ENCODE measurements around the gene BTBD2. TPM values are rescaled to one million over a fixed set of nuclear protein-coding genes. Genes with fewer than 3 reads are reported as not detected.

BTBD2 gene
- total and polyA plus RNA-seq, 2 of the 13 experiments (the other 11 are each of a cell fraction or from before 2014, with no cell fraction given) = 28.1 to 45.3 TPM

DNA sequence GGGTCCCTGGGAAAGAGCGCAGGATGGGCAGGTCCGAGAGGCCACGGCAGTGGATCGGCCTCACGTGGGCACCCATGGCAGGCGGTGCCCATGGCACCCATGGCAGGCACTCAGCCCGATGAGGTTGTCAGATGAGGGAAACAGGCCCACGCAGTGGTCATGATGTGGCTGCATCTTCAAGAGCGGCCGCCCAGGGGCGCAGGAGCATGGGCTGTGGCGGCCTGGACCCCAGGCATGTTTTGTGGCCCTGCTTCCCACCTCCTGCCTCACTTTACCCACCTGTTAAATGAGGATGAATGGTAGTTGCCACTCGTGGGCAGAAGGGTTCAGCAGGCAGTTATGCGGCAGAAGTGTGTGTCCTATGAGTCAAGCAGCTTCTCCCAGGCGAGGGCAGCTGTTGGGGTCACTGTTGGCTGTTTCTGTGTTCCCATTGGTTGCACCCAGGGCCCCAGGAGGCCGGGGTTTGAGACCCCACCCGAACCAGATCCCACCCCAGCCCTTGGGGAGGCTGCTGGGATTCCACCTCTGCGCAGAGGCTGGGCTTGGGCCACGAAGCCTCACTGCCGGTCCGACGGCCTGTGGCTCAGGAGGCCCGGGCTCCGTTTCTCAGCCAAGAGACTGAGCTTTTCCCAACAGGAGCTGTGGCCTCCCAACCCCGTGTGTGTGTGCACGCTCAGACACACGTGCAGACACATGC, 44.6 kb downstream of the BTBD2 start:
- in situ Hi-C loops (cut with HindIII; ENCODE audit: extremely low pct_ligation_motif_present, low pct_unique_long_range_greater_than_20kb) = no loop called here
- Histone ChIP-seq H3K27me3 (ENCODE audit: control insufficient read depth in 1 of 2, insufficient read depth in 2 of 2, low read length in 2 of 2) (no peaks in the 10 kb centered on the region), H2AFZ (ENCODE audit: low read length) (no peak overlapping the region), H3K36me3 (replicated peaks in 1 of 2; ENCODE audit: control insufficient read depth in 1 of 2, insufficient read depth in 2 of 2, low read length in 2 of 2) (peaks cover 11 to 33% of the 10 kb centered on the region in 2 experiments), H3K79me2 (ENCODE audit: insufficient read depth, low read length) (peaks cover 5% of the 10 kb centered on the region), H3K27ac (ENCODE audit: extremely low read length, insufficient read depth, low read length) (no peak overlapping the region), H4K20me1 (ENCODE audit: insufficient read depth, low read length) (peaks cover 8% of the 10 kb centered on the region; the same call in 1 of the 2 replicates), H3K9ac (ENCODE audit: insufficient read depth, low read depth, low read length) (no peak overlapping the region), H3K4me3 (replicated peaks in 1 of 3; ENCODE audit: insufficient read depth in 1 of 3, low read depth in 2 of 3, low read length in 3 of 3) (no peak overlapping the region), H3K4me2 (ENCODE audit: low read depth, low read length) (no peak overlapping the region), H3K4me1 (ENCODE audit: insufficient read depth, low read length) (no peaks in the 10 kb centered on the region), H3K9me3 (ENCODE audit: low read length) (no peaks in the 10 kb centered on the region)
- ChIA-PET POLR2A (no interaction called here), CTCF (ENCODE audit: low intra/inter-chr PET ratio, low total read pairs) (no interaction called here)
- TF ChIP-seq THAP11 (CRISPR knock-in tag; IDR thresholded peaks at IDR 0.05) = no peak
- TF ChIP-seq HNRNPL (IDR thresholded peaks at IDR 0.05; ENCODE audit: low read depth, low read length) = 0 out of 2 replicates have a peak, but pooled peaks have one; percentile 58
- peak; percentile 28 for TF ChIP-seq RBM22 (optimal IDR thresholded peaks at IDR 0.05; ENCODE audit: low read length)
- no TSS peak for BruUV-seq (replicated peaks)
- no peak for DNase-seq (ENCODE audit: low spot score)
- 97% methylated on average over 18 of the region's 27 CpGs for whole genome bisulfite sequencing (ENCODE audit: low lambda C conversion rate)
- intact Hi-C loops (cut with micrococcal nuclease; ENCODE audit: unreplicated experiment) = no loop called here
- FAIRE-seq = no peak
- ATAC-seq = no peak

GRCh38 chr19:1970003-1970805, 45.3 kb downstream of the BTBD2 start:
- no peak overlapping the region for H3K4me2 ChIP-seq (ENCODE audit: low read depth, low read length)
- no peaks in the 10 kb centered on the region for H3K4me1 ChIP-seq (ENCODE audit: insufficient read depth, low read length)
- no TSS peak for BruUV-seq (replicated peaks)
- H3K9ac ChIP-seq (ENCODE audit: insufficient read depth, low read depth, low read length) = no peak overlapping the region
- no peaks in the 10 kb centered on the region for H3K27me3 ChIP-seq (ENCODE audit: control insufficient read depth in 1 of 2, insufficient read depth in 2 of 2, low read length in 2 of 2)
- WGBS (ENCODE audit: low lambda C conversion rate) = 96% methylated on average over 14 of the region's 38 CpGs
- no peaks in the 10 kb centered on the region for H3K9me3 ChIP-seq (ENCODE audit: low read length)
- FAIRE-seq = no peak
- no peak for DNase-seq (ENCODE audit: low spot score)
- in situ Hi-C loops (cut with HindIII; ENCODE audit: extremely low pct_ligation_motif_present, low pct_unique_long_range_greater_than_20kb) = no loop called here
- peaks cover 8% of the 10 kb centered on the region; the same call in 1 of the 2 replicates for H4K20me1 ChIP-seq (ENCODE audit: insufficient read depth, low read length)
- ATAC-seq = no peak
- H3K4me3 ChIP-seq (replicated peaks in 1 of 3; ENCODE audit: insufficient read depth in 1 of 3, low read depth in 2 of 3, low read length in 3 of 3) = no peak overlapping the region
- intact Hi-C loops (cut with micrococcal nuclease; ENCODE audit: unreplicated experiment) = no loop called here
- H3K27ac ChIP-seq (ENCODE audit: extremely low read length, insufficient read depth, low read length) = no peak overlapping the region
- peaks cover 9 to 26% of the 10 kb centered on the region in 2 experiments for H3K36me3 ChIP-seq (replicated peaks in 1 of 2; ENCODE audit: control insufficient read depth in 1 of 2, insufficient read depth in 2 of 2, low read length in 2 of 2)
- H2AFZ ChIP-seq (ENCODE audit: low read length) = no peak overlapping the region
- ChIA-PET POLR2A (interaction anchor here (0.6 kb wide), 1 partner anchor 49 kb away, joined by 5 read pairs; no protein-coding TSS in a partner anchor), CTCF (ENCODE audit: low intra/inter-chr PET ratio, low total read pairs) (no interaction called here)
- H3K79me2 ChIP-seq (ENCODE audit: insufficient read depth, low read length) = peaks cover 5% of the 10 kb centered on the region
- no peak for TF ChIP-seq PPARG (CRISPR knock-in tag; conservative IDR thresholded peaks at IDR 0.05)
- TF ChIP-seq ZNF367 (CRISPR knock-in tag; IDR thresholded peaks at IDR 0.05; ENCODE audit: borderline replicate concordance) = no peak
- TF ChIP-seq GATA4 (IDR thresholded peaks at IDR 0.05; ENCODE audit: borderline replicate concordance, low read depth) = no peak
- no peak for TF ChIP-seq SIN3B (IDR thresholded peaks at IDR 0.05; ENCODE audit: low read length)
- TF ChIP-seq, protein P1, sequence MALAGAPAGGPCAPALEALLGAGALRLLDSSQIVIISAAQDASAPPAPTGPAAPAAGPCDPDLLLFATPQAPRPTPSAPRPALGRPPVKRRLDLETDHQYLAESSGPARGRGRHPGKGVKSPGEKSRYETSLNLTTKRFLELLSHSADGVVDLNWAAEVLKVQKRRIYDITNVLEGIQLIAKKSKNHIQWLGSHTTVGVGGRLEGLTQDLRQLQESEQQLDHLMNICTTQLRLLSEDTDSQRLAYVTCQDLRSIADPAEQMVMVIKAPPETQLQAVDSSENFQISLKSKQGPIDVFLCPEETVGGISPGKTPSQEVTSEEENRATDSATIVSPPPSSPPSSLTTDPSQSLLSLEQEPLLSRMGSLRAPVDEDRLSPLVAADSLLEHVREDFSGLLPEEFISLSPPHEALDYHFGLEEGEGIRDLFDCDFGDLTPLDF (CRISPR knock-in tag; IDR thresholded peaks at IDR 0.05) = no peak
- TF ChIP-seq ZSCAN29 (CRISPR knock-in tag; conservative IDR thresholded peaks at IDR 0.05) = no peak
- no peak for TF ChIP-seq HOXA9 (CRISPR knock-in tag; IDR thresholded peaks at IDR 0.05; ENCODE audit: borderline replicate concordance)
- TF ChIP-seq CREB3 (CRISPR knock-in tag; IDR thresholded peaks at IDR 0.05) = no peak
- no peak for TF ChIP-seq SAP130 (CRISPR knock-in tag; IDR thresholded peaks at IDR 0.05; ENCODE audit: low read depth)
- TF ChIP-seq RBAK (CRISPR knock-in tag; IDR thresholded peaks at IDR 0.05) = no peak
- no peak for TF ChIP-seq ZNF747 (CRISPR knock-in tag; IDR thresholded peaks at IDR 0.05; ENCODE audit: borderline replicate concordance)

Measured in HepG2 (cell line).